Measurements from ENCODE around the gene EHD4. TPM values are rescaled to one million over a fixed set of nuclear protein-coding genes. Genes with fewer than 3 reads are reported as not detected.

EHD4 gene
- total and polyA plus RNA-seq, 2 donors (not counting 3 experiments of a cell fraction or from before 2014, with no cell fraction given): 96.7 to 128 TPM

GRCh38 chr15:41932511-41933289 is 39.7 kb downstream of the EHD4 start:
- H3K9me3 ChIP-seq (replicated peaks; ENCODE audit: control insufficient read depth, insufficient read depth, low read length): no peaks in the 10 kb centered on the region
- BruUV-seq (replicated peaks): no TSS peak
- peaks cover 93% of the 10 kb centered on the region for H3K4me1 ChIP-seq (ENCODE audit: control insufficient read depth, extremely low read depth, insufficient read depth, low read length)
- H3K4me2 ChIP-seq (ENCODE audit: insufficient read depth, low read length): no peak overlapping the region
- peak overlapping the region; percentile 99 for H3K27ac ChIP-seq (ENCODE audit: insufficient read depth, low read depth, low read length)
- peaks cover 77% of the 10 kb centered on the region for H3K79me2 ChIP-seq (ENCODE audit: control insufficient read depth, insufficient read depth, low read length)
- no peaks in the 10 kb centered on the region for H3K9me1 ChIP-seq (replicated peaks; ENCODE audit: control insufficient read depth, extremely low read depth, insufficient read depth, low read length)
- DNase-seq (ENCODE audit: low read depth, low spot score): no peak
- no peaks in the 10 kb centered on the region for H4K20me1 ChIP-seq (replicated peaks; ENCODE audit: control insufficient read depth, extremely low read depth, insufficient read depth, low read length)
- dilution Hi-C loops (cut with MboI; ENCODE audit: extremely low pct_ligation_motif_present, low sequenced_read_pairs): no loop called here
- TF ChIP-seq MAX (IDR thresholded peaks at IDR 0.05; ENCODE audit: insufficient read depth, insufficient read length): no peak
- H3K36me3 ChIP-seq (ENCODE audit: control insufficient read depth in 2 of 2, extremely low read depth in 1 of 2, insufficient read depth in 2 of 2, low read length in 2 of 2): peaks cover 5 to 8% of the 10 kb centered on the region in 2 experiments
- H3K9ac ChIP-seq (replicated peaks; ENCODE audit: extremely low read depth, insufficient read depth, low read length): peak overlapping the region; percentile 75
- CTCF ChIA-PET: interaction anchor here (1.3 to 2.8 kb wide), 3 partner anchors 28 to 57 kb away, joined by 3 to 12 read pairs (median 3); partner anchors contain the start of gene EHD4
- H3K27me3 ChIP-seq (ENCODE audit: control insufficient read depth in 2 of 2, insufficient read depth in 2 of 2, low read length in 2 of 2): no peaks in the 10 kb centered on the region
- H3K4me3 ChIP-seq (replicated peaks in 1 of 3; ENCODE audit: insufficient read depth in 1 of 3, low read depth in 1 of 3, low read length in 3 of 3): no peak overlapping the region
- FAIRE-seq: no peak
- POLR2A ChIA-PET: interaction anchor here (0.8 kb wide), 1 partner anchor 35 kb away, joined by 4 read pairs; no protein-coding TSS in a partner anchor
- intact Hi-C loops (cut with micrococcal nuclease): no loop called here
- no peak overlapping the region for H2AFZ ChIP-seq (ENCODE audit: low read depth, low read length)

GRCh38 chr15:41932101-41932500 is 40.3 kb downstream of the EHD4 start:
- Histone ChIP-seq H3K9me3 (replicated peaks; ENCODE audit: control insufficient read depth, insufficient read depth, low read length) (no peaks in the 10 kb centered on the region), H3K4me1 (ENCODE audit: control insufficient read depth, extremely low read depth, insufficient read depth, low read length) (peaks cover 93% of the 10 kb centered on the region), H3K27ac (ENCODE audit: insufficient read depth, low read depth, low read length) (peak overlapping the region; percentile 22), H3K4me3 (replicated peaks in 1 of 3; ENCODE audit: insufficient read depth in 1 of 3, low read depth in 1 of 3, low read length in 3 of 3) (no peak overlapping the region), H3K79me2 (ENCODE audit: control insufficient read depth, insufficient read depth, low read length) (peaks cover 83% of the 10 kb centered on the region), H3K9ac (replicated peaks; ENCODE audit: extremely low read depth, insufficient read depth, low read length) (no peak overlapping the region), H3K36me3 (ENCODE audit: control insufficient read depth in 2 of 2, extremely low read depth in 1 of 2, insufficient read depth in 2 of 2, low read length in 2 of 2) (peaks cover 5 to 8% of the 10 kb centered on the region in 2 experiments), H3K9me1 (replicated peaks; ENCODE audit: control insufficient read depth, extremely low read depth, insufficient read depth, low read length) (no peaks in the 10 kb centered on the region), H3K4me2 (ENCODE audit: insufficient read depth, low read length) (no peak overlapping the region), H2AFZ (ENCODE audit: low read depth, low read length) (no peak overlapping the region), H3K27me3 (ENCODE audit: control insufficient read depth in 2 of 2, insufficient read depth in 2 of 2, low read length in 2 of 2) (no peaks in the 10 kb centered on the region), H4K20me1 (replicated peaks; ENCODE audit: control insufficient read depth, extremely low read depth, insufficient read depth, low read length) (no peaks in the 10 kb centered on the region)
- intact Hi-C loops (cut with micrococcal nuclease): no loop called here
- DNase-seq (ENCODE audit: low read depth, low spot score) (no peak), FAIRE-seq (no peak)
- BruUV-seq (replicated peaks): no TSS peak
- ChIA-PET POLR2A (no interaction called here), CTCF (interaction anchor here (1.3 to 3.3 kb wide), 3 partner anchors 27 to 40 kb away, joined by 3 to 21 read pairs (median 12); partner anchors contain the start of gene EHD4)
- dilution Hi-C loops (cut with MboI; ENCODE audit: extremely low pct_ligation_motif_present, low sequenced_read_pairs): no loop called here
- TF ChIP-seq FOS (IDR thresholded peaks at IDR 0.05; ENCODE audit: borderline replicate concordance, insufficient read depth, low read length) (no peak), POLR2A (IDR thresholded peaks at IDR 0.05; ENCODE audit: low read depth, low read length) (no peak), CTCF (IDR thresholded peaks at IDR 0.05; ENCODE audit: extremely low read depth in 1 of 2, insufficient read depth in 1 of 2, low read depth in 1 of 2, low read length in 2 of 2) (no peak), MYC (IDR thresholded peaks at IDR 0.05; ENCODE audit: low read depth, low read length) (no peak)
